CMK (cell line): ENCODE data around the gene LRMDA.

Source experiments
- DNase-seq: peaks from one replicate; pipeline ENCODE4 v3.0.0-alpha.2; 2010; ENCODE audit warnings: low read depth

The LRMDA gene

GRCh38 chr10:76086761-76087639, 655.6 kb downstream of the LRMDA start:
- no peak for DNase-seq

GRCh38 chr10:76088008-76088407, 656.6 kb downstream of the LRMDA start:
- DNase-seq = no peak

DNA sequence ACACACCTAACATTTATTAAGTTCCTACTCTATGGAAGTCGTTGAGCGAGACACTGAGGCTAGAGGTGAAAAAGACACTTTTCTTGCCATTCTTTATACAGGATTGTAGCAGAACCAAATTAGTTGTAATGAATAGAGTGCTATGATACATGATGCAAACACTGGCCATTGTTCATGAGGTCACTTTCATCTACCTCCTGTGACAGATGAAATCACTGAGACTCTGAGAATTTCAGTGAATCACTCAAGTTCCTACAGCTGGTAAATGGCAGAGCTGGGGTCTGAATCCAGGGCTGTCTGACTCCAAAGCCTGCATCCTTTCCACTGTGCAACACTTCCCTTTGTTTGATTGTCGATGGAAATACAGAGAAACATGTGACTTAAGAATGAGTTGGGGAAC, 657.6 kb downstream of the LRMDA start:
- no peak for DNase-seq

- DNase-seq = no peak
Measured at GRCh38 chr10:76089556-76090180, 658.2 kb downstream of the LRMDA start.

DNA sequence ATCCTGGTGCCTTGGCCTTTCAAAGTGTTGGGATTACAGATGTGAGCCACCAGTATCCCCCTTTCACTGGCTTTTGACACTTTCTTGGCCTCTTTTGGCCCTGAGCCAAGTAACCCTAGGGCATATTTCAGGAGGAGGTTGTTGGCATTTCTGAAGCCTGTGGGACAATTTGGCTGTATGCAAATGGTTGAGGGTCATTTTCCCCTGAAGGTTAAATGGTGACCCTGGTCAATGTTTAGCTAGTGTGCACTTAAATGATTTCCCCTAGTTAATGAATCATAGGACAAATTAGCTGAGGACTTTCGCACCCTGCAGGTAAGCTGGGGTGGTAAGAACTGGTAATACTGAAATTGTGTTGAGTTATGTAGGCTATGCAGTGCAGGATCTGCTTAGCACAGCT, 660.5 kb downstream of the LRMDA start:
- no peak for DNase-seq

GRCh38 chr10:76106611-76107010, 675.2 kb downstream of the LRMDA start:
- DNase-seq = no peak

DNA sequence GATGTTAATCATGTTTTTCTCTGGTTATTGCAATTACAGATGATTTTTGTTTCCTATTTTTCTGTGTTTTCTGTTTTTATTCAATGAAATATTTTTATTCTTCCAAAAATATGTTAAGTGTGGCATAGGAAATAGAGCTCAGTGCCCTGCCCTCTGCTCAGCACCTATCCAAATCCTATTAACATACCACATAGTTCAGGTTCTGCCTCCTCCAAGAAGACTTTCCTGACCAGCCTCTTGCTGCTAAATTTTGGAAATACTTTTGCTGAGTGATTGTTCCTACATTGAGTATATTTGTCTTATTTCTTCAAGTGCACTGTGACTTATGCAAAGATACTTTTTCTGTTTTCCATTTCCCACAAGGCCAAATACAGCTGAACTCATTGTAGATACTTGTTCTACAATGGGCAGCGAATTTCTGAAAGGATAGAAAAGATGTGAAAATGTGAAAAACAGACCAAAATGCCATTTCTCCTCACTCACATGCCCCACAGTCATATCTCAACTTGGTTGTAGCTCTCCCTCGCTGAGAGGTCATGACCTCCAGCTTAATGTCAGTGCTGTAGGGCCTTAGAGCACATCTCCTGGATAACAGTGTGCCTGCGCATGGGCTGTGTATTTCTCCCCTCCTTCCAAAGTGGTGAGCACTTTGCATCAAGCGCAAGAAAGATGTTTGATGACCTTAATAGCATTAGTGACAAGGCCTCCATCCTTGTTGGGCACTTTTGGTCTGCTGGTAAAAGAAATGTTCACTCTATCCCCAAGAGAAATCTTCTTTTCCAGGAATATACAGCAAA, 677.3 kb downstream of the LRMDA start:
- no peak for DNase-seq

DNA sequence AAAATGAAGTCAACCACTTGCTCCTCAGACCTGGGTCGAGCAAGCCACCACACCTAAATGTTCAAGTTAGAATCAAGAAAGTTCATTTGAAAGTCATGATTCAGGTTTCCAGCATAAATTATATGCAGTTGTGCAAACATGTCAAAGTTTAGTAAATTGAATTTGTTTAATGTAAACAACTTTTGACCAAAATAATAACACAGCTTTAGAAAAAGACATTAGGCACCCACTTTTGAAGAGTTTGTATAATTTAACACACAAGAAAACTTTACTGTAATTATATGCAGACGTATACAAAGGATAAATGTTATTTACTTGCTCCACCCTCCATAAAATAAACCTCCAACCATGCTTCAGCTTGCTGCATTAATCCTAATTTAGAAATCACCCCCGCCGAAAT, 680.0 kb downstream of the LRMDA start:
- DNase-seq = no peak

DNA sequence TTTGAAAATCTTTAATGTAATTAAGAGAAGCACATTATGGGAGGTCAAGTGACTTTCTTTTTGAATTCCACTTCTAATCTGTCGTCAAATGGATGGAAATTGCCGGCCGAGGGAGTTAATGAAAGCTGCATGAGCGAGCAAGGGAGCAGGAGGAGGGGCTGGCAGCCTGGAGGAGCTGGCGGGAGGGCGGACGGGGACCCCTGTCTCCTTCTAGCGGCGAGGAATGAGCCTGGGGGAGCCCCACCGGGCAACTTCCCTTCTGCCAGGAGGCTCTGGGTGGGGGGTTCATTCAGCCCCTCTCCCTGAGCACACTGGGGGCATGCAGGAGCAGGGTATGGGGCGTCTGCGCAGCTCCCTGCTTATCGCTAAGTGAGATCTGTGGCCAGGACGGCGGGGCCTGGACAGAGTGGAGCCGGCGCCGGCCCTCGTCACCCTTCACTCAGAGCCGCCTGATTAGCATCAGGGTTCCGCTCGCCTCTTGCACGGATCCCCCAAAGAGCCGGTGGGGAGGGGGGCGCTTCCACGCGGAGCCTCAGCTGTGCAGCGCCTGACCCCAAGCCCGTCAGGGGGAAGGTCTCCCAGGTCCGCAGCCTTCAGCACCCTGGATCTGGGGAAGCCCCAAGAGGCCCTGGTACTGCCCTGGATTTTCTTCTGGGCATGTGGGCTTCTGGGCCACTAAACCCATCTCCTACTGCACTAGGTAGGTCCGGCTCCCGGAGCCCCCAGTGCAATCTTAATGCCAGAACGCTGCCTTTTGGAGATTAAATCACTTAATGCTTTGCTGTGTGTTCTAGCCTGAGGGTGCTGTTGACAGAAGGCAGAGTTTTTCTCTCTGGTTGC, 680.8 kb downstream of the LRMDA start:
- DNase-seq = no peak

GRCh38 chr10:76112826-76113150, 681.4 kb downstream of the LRMDA start:
- no peak for DNase-seq

- DNase-seq = no peak
Measured at GRCh38 chr10:76113952-76114351, 682.5 kb downstream of the LRMDA start.

DNA sequence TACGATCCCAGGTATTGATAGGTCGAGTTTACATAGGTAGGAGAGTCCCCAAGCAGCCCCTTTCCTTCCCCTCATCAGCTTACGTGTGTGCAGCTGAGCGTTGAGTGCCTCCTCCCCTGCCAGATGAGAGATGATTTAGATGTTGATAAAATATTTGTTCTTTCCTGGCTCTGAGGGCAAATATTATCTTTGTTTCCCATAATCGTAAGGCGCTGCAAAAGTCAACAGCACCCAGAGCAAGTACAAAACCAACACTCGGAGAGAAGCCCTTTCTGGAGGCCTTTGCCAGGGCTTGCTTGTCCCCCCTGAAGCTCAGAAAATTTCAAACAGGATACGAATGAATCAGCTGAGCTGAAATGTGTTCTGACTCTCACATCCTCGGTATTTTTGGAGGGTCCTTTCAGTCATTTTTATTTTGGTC, 683.2 kb downstream of the LRMDA start:
- DNase-seq = no peak

DNA sequence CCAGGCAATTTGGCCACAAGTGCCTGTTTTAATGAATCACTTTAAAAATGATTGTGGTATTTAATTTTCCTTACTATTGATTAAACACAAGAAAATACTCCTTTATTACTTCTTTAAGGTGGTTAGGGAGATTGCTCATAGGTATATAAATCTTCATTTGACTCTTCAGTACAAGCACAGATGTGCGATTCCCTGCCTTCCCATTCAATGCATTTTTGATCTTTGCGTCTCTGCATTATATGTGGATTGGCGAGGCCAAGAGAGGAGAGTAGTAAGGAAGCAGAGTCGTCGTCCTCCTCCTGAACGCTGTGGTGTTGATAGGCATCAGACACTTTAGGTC, 683.7 kb downstream of the LRMDA start:
- DNase-seq = no peak

DNA sequence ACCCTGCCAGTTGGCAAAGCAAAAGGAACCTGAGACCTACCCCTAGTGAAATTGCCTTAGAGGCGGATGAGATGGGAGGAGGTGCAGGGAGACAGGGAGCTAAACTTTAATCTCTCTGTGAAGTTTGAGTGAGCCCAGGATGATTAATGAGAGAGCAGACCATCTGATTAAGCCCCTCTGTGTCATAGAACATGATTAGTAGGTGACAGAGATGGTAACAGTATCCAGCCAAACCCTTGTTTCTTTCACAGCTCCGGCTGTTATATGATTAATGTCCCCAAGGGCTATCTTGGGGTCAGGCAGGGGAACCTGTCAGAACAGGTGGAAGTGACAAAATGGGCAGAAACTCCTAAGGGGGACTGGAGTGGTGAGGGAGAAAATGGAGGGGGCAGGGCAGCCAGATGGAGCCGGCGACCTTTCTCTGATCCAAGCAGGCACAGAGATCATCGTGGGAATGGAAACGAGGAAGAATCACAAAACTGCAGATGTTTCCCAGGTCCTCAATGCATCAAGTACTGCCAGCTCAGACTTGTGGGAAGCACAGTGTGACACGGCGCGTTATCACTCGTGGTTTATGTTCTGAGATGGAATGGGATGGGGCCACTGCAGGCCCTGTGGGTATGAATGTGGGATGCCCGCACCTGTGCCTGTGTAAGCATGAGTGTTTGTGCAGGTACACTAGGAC, 684.2 kb downstream of the LRMDA start:
- DNase-seq = no peak

- no peak for DNase-seq
Measured at GRCh38 chr10:76116523-76116922, 685.1 kb downstream of the LRMDA start.

DNA sequence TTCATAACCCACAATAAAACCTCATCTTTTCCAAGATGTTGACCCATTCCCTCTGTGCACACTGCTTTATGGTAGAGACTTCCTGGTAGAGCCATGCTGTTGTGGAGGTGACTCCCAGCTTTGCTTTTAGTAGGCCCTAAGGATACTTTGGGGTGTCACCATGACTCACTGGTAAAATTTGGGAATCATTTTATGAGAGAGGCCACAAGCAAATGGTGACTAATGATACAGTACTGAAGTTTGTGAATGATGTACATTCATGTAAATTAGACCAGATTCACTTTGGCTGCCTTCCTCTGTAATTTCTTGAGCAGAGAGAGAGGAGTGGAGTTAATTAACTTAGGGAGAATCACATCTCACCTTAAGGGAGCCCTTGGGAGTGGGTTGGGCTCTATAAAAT, 686.5 kb downstream of the LRMDA start:
- no peak for DNase-seq

DNA sequence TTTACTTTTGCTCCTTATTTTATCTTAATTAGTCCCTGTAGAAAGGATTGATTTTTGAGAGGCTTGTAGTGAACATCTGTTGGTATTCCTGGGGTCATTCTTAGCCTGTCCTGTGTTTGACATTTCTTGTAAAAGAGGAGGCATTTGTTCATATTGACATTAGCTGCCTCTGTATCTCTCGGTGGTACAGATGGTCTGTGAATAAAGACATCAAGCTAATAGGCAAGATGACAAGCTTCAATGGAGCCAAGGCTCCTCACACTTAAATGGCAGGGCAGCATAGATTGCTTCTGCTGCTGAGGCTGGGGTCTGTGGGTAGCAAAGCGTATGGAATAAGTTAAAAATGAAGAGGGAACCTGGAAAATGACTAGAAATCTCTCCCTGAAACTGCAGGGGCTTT, 687.6 kb downstream of the LRMDA start:
- no peak for DNase-seq

GRCh38 chr10:76119515-76119914, 688.1 kb downstream of the LRMDA start:
- no peak for DNase-seq

DNA sequence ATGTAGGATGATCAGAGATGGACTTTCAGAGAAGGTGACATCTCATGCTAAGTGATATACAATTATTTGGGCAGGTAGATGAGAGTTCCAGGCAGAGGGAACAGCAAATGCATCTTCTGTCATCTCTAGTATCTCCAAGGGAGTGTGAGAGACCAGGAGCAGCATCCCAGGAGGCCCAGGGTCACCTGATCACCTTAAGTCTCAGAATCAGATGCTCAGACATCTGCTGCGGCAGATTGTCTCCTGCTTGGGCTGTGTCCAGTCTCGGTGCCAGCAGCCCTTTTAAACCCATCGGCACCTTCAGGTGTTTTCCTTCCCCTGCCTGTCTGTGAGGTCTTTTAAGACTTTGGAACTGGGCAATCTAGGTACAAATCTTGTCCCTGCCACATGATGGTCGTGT, 690.6 kb downstream of the LRMDA start:
- DNase-seq = no peak

DNA sequence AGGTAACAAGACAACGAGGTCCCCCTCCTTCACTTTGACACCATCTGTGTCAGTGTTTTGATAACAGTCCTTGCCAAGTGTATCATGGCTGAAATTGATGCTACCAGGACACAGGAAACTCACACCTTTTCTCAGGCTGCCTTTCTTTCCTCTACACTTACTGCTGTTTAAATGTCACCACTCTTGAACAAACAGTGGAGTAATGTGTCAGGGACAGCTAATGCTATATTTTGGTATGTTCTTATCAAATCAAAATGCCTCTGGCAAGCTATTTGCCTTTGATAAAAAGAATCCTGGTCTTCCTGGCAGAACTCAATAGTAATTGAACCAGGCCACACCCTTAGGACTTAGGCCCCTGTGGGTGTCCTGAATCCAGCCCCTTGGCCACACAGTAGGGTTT, 692.9 kb downstream of the LRMDA start:
- DNase-seq = no peak

DNA sequence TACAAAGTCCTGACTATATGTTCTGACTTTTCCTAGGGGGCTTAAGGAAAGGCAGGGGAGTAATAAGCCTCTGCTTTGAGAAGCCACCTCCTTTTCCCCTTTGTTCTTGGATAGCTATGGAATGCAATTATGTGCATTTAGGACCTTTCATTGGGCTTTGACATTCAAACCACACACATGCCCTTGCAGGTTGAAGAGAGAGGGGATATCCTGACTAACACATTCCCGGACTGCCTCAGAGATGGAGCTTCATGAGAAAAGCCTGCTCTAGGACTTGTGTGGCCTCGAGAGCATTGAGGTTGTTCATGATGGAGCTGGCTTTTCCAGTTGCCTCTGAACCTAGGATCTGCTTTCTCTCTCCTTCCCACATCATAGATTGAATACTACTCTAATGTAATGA, 694.5 kb downstream of the LRMDA start:
- no peak for DNase-seq
